Measurements from ENCODE around the gene LDHD.

LDHD gene

DNA sequence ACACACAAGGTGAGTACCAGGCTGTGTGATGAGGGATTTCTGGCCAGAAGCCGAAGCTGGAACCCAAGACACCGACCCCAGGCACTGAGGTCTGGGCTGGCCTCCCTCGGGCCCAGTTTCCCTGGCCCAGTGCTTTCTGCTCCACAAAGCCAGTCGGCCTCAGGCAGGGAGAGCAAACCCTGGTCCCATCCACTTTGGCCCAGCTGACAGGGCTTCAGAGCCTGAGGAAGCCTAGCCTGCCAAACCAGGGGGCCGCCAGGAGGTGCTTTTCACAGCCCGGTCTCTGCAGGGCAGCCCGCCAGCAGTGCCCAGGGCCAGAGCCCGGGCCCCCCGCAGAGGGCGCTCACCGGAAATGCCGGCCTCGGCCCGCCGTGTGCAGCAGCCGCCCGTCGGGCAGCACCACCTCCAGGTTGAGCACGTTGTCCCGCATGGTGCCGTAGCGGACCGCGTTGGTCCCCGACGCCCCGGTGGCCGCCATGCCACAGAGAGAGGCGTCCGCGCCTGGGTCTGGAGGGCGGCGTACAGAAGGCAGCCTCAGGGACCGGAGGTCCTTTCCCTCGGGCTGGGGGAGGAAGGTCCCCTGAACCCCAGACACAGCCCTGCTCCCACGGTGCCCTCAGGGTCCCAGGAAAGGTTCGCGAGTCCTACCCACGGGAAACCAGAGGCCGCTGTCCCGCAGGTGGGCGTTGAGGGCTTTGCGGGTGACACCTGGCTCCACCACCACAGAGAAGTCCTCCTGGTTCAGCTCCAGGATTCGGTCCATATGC, 2.2 kb downstream of the LDHD start:
- DNase-seq (ENCODE audit: low spot score) = no peak

DNA sequence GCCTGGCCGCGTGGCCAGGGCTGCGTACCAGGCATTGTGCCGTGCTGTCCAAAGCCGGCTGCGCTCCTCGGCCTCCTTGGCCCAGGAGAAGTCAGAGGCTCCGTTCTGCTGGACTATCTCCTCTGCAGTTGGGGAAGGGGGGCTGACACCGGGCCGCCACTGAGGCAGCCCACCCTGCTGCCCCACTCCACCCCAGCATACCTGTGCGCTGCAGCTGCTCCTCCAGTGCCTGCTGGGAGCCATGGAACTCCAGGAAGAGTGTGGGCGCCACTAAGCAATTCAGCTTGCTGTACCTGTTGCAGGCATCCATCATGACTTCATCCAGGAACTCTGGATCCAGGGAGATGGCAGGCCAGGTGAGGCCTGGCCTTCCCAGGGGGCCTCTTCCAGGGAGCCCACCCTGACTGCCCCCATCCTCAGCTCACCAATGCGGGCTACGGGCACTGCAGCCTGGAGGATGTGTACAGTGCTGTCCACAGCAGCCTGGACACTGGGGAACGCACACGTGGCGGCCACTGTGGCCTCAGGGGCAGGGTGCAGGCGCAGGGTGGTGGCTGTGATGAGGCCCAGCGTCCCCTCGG, 2.9 kb downstream of the LDHD start:
- no peak for DNase-seq (ENCODE audit: low spot score)

DNA sequence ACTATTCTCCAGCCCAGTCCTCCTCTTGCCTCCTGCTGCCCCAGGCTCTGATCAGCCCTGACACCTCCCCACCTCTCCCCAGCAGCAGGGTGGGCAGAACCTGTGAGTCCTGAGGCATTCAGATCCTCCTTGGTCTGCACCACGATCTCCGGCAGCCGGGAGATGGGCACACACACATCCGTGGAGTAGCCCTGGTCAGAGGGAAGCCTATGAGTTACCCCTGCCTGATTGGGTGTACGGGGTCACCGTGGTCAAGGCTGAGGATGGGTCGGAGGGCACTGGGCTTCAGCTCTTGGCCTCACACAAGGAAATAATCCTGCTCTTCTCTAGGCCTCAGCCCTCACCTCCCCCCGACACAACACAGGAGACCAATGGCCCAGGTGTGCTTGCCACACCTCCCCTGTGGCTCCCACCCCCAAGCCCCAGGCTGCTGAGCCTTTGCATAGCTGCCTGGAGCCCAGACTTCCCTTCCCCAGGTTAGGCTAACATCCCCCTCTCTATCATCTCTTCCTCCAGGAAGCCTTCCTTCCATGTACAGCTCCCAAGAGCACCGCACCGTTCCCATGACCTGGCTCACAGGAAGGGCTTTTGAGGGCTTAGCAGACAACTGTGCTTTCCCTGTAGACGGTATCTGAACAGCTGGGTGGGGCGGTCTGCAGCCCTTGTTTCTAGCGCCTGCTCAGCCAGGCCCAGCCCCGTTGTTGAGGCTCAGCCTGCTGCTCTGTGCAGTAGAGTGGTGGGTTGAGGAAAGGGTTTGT, 3.7 kb downstream of the LDHD start:
- no peak for DNase-seq (ENCODE audit: low spot score)

GRCh38 chr16:75111961-75112733, 4.4 kb downstream of the LDHD start:
- no peak for DNase-seq (ENCODE audit: low spot score)

- no peak for DNase-seq (ENCODE audit: low spot score)
Measured at GRCh38 chr16:75111514-75111940, 5.1 kb downstream of the LDHD start.

DNA sequence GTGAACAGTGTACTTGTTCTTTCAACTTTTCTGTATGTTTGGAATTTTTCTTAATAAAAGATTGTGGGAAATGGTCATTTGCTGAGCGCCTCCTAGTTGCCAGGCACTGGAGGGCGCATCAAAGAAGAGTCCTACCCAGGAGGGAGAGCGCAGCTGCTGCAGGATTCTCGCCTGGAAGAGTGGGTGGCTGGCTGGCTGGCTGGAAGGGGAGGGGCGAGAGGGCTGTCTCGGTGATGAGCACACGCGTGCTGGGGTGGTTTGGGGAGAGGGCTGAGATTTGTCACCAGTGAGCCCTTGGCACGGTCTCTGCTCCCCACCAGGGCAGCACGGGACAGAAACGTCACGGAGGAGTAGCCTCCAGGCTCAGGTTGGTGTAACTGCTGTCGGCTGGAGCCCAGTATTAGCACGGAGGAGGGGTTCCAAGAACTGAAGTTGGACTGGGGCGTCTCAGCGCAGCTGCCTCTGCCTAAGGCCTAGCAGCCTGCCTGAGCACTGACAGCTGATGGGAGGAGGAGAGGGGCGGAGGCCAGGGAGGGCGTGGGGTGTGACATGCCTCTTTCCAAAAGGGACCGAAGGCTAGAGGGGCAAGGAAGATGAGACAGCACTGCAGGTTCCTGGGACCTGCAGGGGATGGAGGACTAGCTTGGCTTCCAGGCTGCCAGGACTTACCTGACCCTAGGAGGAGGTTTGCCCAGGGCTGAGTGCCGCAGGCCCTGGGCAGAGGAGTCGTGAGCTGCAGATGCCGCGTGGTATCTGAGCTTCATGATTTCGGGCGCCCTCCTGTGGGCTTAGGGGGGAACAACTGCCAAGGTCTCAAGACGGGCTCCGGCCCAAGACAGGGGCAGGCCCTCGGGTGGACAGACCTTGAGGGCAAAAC, 5.7 kb downstream of the LDHD start:
- DNase-seq (ENCODE audit: low spot score) = peak; percentile 92

DNA sequence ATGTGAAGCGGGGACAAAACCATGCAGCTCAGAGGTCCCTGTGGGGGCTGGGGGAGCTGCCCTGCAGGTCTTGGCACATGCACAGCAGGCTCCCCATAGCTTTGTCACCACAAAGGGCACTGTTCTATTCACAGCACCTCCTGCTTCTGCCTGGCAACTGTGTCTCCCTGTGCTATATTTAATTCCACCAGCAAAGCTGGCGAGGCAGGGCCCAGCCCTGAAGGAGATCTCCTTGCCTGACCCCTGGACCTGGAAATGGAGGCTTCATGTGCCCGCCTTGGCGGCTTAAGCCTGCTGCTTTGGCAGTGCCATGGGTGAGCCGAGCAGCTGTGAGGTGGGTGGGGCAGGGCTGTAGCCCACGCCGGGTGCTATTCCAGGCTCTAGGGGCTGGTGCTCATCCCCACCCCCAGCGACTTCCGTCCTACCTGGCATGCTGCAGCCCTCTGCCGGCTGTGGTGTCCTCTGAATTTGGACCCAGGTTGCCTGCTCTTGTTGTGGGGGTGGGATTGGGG, 6.8 kb downstream of the LDHD start:
- no peak for DNase-seq (ENCODE audit: low spot score)

- peak; percentile 87 for DNase-seq (ENCODE audit: low spot score)
Measured at GRCh38 chr16:75108792-75109731, 7.5 kb downstream of the LDHD start.

DNA sequence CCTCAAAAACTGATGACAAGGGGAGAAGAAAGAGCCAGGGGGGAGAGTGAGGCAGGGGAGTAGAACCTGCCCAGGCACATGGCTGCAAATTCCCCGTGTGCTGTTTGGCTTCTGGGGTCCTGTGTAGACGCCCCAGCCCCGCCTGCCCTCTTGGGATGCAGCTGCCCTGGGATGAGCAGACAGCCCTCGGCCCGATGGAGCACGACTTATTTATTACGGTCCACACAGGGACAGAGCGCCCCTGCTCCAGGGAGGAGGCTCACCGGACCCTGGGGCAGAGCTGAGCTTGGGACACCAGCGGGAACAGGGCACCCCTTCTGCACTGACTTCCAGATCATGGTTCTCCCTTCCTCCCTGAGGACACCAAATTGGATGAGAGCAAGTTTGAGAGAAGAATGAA, 9.1 kb downstream of the LDHD start:
- DNase-seq (ENCODE audit: low spot score) = no peak

GRCh38 chr16:75106351-75107274, 10.0 kb downstream of the LDHD start:
- DNase-seq (ENCODE audit: low spot score) = no peak

GRCh38 chr16:75105306-75106061, 11.1 kb downstream of the LDHD start:
- peak; percentile 30 for DNase-seq (ENCODE audit: low spot score)

- no peak for DNase-seq (ENCODE audit: low spot score)
Measured at GRCh38 chr16:75104836-75105235, 11.7 kb downstream of the LDHD start.

DNA sequence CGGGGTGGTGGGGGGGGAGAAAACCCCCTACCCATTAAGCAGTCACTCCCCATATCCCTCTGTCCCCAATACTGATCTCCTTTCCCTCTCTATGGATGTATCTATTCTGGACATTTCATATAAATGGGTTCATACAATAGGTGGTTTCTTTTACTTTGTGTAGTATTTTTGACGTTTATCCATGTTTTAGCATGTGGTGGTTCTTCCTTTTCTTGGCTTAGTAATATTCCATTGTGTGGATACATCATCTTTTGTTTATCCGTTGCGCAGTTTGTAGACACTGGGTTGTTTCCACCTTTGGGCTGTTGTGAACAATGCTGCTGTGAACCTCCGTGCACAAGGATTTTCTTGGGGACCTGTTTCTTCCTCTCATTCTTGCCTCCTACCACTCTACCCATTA, 12.6 kb downstream of the LDHD start:
- DNase-seq (ENCODE audit: low spot score) = no peak

DNA sequence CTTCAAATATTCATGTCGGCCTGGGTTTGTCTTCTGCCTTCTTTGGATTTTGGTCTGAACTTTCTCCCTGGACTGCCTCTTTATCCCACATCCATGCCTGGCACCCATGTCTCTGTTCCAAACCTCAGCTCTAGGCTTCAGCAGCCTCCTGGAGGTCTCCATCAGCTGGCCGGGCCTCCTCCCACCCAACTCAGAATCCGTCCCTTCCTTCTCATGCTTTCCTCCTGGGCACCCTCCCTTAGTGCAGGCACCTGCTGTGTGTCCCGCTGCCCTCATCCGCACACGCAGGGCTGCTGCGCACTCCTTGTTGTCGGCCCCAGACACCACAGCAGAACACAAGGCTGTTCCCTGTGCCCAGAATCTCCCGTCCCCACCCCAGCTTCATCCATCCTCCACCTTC, 14.0 kb downstream of the LDHD start:
- DNase-seq (ENCODE audit: low spot score) = no peak

DNA sequence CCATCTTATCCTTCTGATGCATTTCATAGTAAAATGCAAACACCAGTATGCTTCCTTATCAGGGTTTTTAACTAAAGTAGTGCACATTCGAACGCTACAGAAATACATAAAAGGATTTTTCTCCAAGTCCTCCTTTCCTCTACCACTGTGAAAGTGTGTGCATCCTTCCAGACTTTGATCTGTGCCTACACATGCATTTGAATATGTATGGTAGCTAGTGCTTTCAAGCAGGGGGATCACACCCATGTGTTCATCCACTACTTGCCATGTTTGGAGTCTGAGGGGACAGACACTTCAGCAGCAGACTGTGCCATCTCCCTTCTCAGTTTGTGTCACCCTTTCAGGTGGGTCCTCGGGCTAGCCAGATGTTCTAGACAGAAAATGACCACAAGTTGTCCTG, 14.9 kb downstream of the LDHD start:
- DNase-seq (ENCODE audit: low spot score) = no peak

DNA sequence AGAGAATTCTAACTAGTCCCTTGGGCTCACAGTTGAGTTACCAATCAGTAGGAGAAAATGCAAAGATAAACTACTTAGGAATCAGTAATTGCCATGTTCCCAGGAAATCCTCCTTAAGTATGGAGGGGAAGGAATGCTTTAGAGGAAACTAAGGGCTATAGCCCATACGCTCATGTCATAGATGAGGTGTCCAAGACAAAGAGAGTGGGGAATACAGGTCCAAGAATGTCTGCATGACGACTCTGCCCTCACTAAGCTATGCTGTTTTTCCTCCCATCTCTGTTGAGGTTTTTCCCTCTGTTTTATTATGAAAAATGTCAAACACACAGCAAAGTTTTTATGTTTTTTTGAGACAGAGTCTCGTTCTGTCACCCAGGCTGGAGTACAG, 16.0 kb downstream of the LDHD start:
- no peak for DNase-seq (ENCODE audit: low spot score)

GRCh38 chr16:75099738-75100602, 16.6 kb downstream of the LDHD start:
- DNase-seq (ENCODE audit: low spot score) = no peak
